Measurements from ENCODE around the gene SARDH.

GRCh38 chr9:133735931-133736330 lies 2.2 kb downstream of the SARDH start:
- TF ChIP-seq SP1 (IDR thresholded peaks at IDR 0.05; ENCODE audit: low read depth) = no peak
- no peak for TF ChIP-seq CTCF (IDR thresholded peaks at IDR 0.05 in 2 of 3, conservative IDR thresholded peaks at IDR 0.05 in 1 of 3; ENCODE audit: borderline replicate concordance in 1 of 3, insufficient read depth in 1 of 3, low read depth in 2 of 3, low read length in 2 of 3)
- TF ChIP-seq JUND (IDR thresholded peaks at IDR 0.05) = no peak
- TF ChIP-seq POLR2A (IDR thresholded peaks at IDR 0.05; ENCODE audit: borderline replicate concordance, extremely low read depth, insufficient read depth, insufficient read length) = no peak
- TF ChIP-seq EZH2phosphoT487 (IDR thresholded peaks at IDR 0.05; ENCODE audit: borderline replicate concordance) = no peak
- no peak for TF ChIP-seq CEBPB (IDR thresholded peaks at IDR 0.05; ENCODE audit: low read depth)
- TF ChIP-seq POLR2AphosphoS5 (IDR thresholded peaks at IDR 0.05; ENCODE audit: low read depth, low read length) = no peak
- TF ChIP-seq YY1 (IDR thresholded peaks at IDR 0.05; ENCODE audit: extremely low read depth, insufficient replicate concordance, low read depth, low read length) = no peak
- no peak for TF ChIP-seq ZNF274 (IDR thresholded peaks at IDR 0.05; ENCODE audit: low read depth, low read length)
- TF ChIP-seq EZH2 (IDR thresholded peaks at IDR 0.05) = no peak
- no peak for TF ChIP-seq RAD21 (IDR thresholded peaks at IDR 0.05; ENCODE audit: low read depth)

Measured in HCT116 (cell line).